ENCODE results near the gene CTSC. TPM values are rescaled to one million over a fixed set of nuclear protein-coding genes. Genes with fewer than 3 reads are reported as not detected.

Gene CTSC
- total RNA-seq, 4 donors from 2014 or later, result 54.8 to 87.5 (median 64.2) TPM

GRCh38 chr11:88367310-88367709 is 29.8 kb upstream of the CTSC start:
- H3K4me3 ChIP-seq (replicated peaks in 1 of 3), result no peak overlapping the region
- DNase-seq, result no peak
- intact Hi-C loops (cut with DNase I), result no loop called here
- H3K4me1 ChIP-seq, result no peaks in the 10 kb centered on the region
- 70 to 86% methylated on average over 3 of the region's 3 CpGs for whole genome bisulfite sequencing, 2 donors
- no peaks in the 10 kb centered on the region for H3K36me3 ChIP-seq
- TF ChIP-seq POLR2A (IDR thresholded peaks at IDR 0.05), result no peak
- H3K27ac ChIP-seq, result no peak overlapping the region
- no peaks in the 10 kb centered on the region for H3K27me3 ChIP-seq
- no peaks in the 10 kb centered on the region for H3K9me3 ChIP-seq

- H3K4me3 ChIP-seq (replicated peaks in 1 of 3), result no peak overlapping the region
- H3K9me3 ChIP-seq, result no peaks in the 10 kb centered on the region
- 85 to 89% methylated on average over 2 of the region's 2 CpGs for WGBS, 2 donors
- intact Hi-C loops (cut with DNase I), result no loop called here
- TF ChIP-seq CTCF (IDR thresholded peaks at IDR 0.05) (no peak), POLR2A (IDR thresholded peaks at IDR 0.05) (no peak)
- H3K36me3 ChIP-seq, result no peaks in the 10 kb centered on the region
- no peaks in the 10 kb centered on the region for H3K27me3 ChIP-seq
- H3K27ac ChIP-seq, result no peak overlapping the region
- H3K4me1 ChIP-seq, result no peaks in the 10 kb centered on the region
- DNase-seq, result no peak
These were observed 26.1 kb upstream of the CTSC start for GRCh38 chr11:88363648-88364065.

- TF ChIP-seq CTCF (IDR thresholded peaks at IDR 0.05) (no peak), POLR2A (IDR thresholded peaks at IDR 0.05) (no peak)
- no peaks in the 10 kb centered on the region for H3K36me3 ChIP-seq
- no peak overlapping the region for H3K27ac ChIP-seq
- no peaks in the 10 kb centered on the region for H3K9me3 ChIP-seq
- H3K4me1 ChIP-seq, result no peaks in the 10 kb centered on the region
- DNase-seq, result no peak
- WGBS, 2 donors, result 51 to 64% methylated on average over 1 of the region's 1 CpG
- no peaks in the 10 kb centered on the region for H3K27me3 ChIP-seq
- intact Hi-C loops (cut with DNase I), result no loop called here
- no peak overlapping the region for H3K4me3 ChIP-seq (replicated peaks in 1 of 3)
These were observed 25.5 kb upstream of the CTSC start for GRCh38 chr11:88363004-88363403.

GRCh38 chr11:88360141-88360540 is 22.6 kb upstream of the CTSC start:
- Histone ChIP-seq H3K4me3 (replicated peaks in 1 of 3) (no peak overlapping the region), H3K4me1 (peaks cover 0 to 3% of the 10 kb centered on the region in 2 donors), H3K27ac (no peak overlapping the region), H3K27me3 (no peaks in the 10 kb centered on the region), H3K9me3 (no peaks in the 10 kb centered on the region), H3K36me3 (no peaks in the 10 kb centered on the region)
- TF ChIP-seq CTCF (IDR thresholded peaks at IDR 0.05), result no peak
- TF ChIP-seq POLR2A (IDR thresholded peaks at IDR 0.05), result no peak
- DNase-seq, result no peak
- WGBS, 2 donors, result 87 to 93% methylated on average over 1 of the region's 1 CpG
- intact Hi-C loops (cut with DNase I), result no loop called here

GRCh38 chr11:88359541-88359940 is 22.0 kb upstream of the CTSC start:
- Histone ChIP-seq H3K4me3 (replicated peaks in 1 of 3) (no peak overlapping the region), H3K9me3 (no peaks in the 10 kb centered on the region), H3K27ac (no peak overlapping the region), H3K36me3 (no peaks in the 10 kb centered on the region), H3K4me1 (peaks cover 0 to 3% of the 10 kb centered on the region in 2 donors), H3K27me3 (no peaks in the 10 kb centered on the region)
- WGBS, 2 donors, result 80 to 85% methylated on average over 1 of the region's 1 CpG
- TF ChIP-seq CTCF (IDR thresholded peaks at IDR 0.05) (no peak), POLR2A (IDR thresholded peaks at IDR 0.05) (no peak)
- intact Hi-C loops (cut with DNase I), result no loop called here
- no peak for DNase-seq

- H3K27ac ChIP-seq, result no peak overlapping the region
These were observed 21.6 kb upstream of the CTSC start for GRCh38 chr11:88359114-88359513.

More at GRCh38 chr11:88359114-88359513, 21.6 kb upstream of the CTSC start:
- Histone ChIP-seq H3K9me3 (no peaks in the 10 kb centered on the region), H3K36me3 (no peaks in the 10 kb centered on the region), H3K27me3 (no peaks in the 10 kb centered on the region), H3K4me1 (peaks cover 0 to 3% of the 10 kb centered on the region in 2 donors), H3K4me3 (replicated peaks in 1 of 3) (no peak overlapping the region)
- WGBS, 2 donors, result 93 to 96% methylated on average over 1 of the region's 1 CpG
- intact Hi-C loops (cut with DNase I), result no loop called here
- no peak for DNase-seq
- TF ChIP-seq CTCF (IDR thresholded peaks at IDR 0.05) (no peak), POLR2A (IDR thresholded peaks at IDR 0.05) (no peak)
